GM23248 (cell line): ENCODE results near the gene GLOD4. TPM values are rescaled to one million over a fixed set of nuclear protein-coding genes. Genes with fewer than 3 reads are reported as not detected.
"Not testable (repeated sequence)": the region's sequence is repeated elsewhere in the genome, so short reads cannot be mapped to it uniquely, and the experiment has no call there.

Experiments
- DNase-seq: peaks from one replicate; pipeline ENCODE4 v3.0.0-alpha.2; 2015
- H2AFZ ChIP-seq: fragments of 200-600 bp; sonication (generic); 2 replicates; pipeline ENCODE4 v1.6.1; 2016; ENCODE audit warnings: antibody characterized with exemption
- H3F3A ChIP-seq: fragments of 200-600 bp; sonication (generic); 2 replicates; pipeline ENCODE4 v1.6.1; 2016; ENCODE audit warnings: mild to moderate bottlenecking, antibody characterized with exemption, mixed run types; ENCODE audit not compliant: insufficient read depth
- H3K27ac ChIP-seq: fragments of 200-600 bp; sonication (generic); 2 replicates; pipeline ENCODE4 v1.5.1; 2016; ENCODE audit warnings: mild to moderate bottlenecking
- H3K27me3 ChIP-seq: fragments of 200-600 bp; sonication (generic); replicated peaks from 2 replicates; pipeline ENCODE4 v1.6.1; 2016; ENCODE audit warnings: mild to moderate bottlenecking; ENCODE audit not compliant: insufficient read depth
- H3K36me3 ChIP-seq: fragments of 200-600 bp; sonication (generic); 2 replicates; pipeline ENCODE4 v1.6.1; 2016; ENCODE audit warnings: low read depth, mild to moderate bottlenecking
- H3K4me1 ChIP-seq: fragments of 200-600 bp; sonication (generic); 2 replicates; pipeline ENCODE4 v1.6.1; 2016; ENCODE audit warnings: mild to moderate bottlenecking; ENCODE audit not compliant: insufficient read depth
- H3K4me2 ChIP-seq: fragments of 200-600 bp; sonication (generic); one replicate; pipeline ENCODE4 v1.6.1; 2016; ENCODE audit warnings: mild to moderate bottlenecking; ENCODE audit not compliant: unreplicated experiment
- H3K4me3 ChIP-seq: fragments of 200-600 bp; sonication (generic); 2 replicates; pipeline ENCODE4 v1.5.1; 2016; ENCODE audit warnings: mild to moderate bottlenecking
- H3K79me2 ChIP-seq: fragments of 200-600 bp; sonication (generic); 2 replicates; pipeline ENCODE4 v1.6.1; 2016; ENCODE audit warnings: mild to moderate bottlenecking; ENCODE audit not compliant: insufficient read depth
- H3K9ac ChIP-seq: fragments of 200-600 bp; sonication (generic); 2 replicates; pipeline ENCODE4 v1.6.1; 2016; ENCODE audit warnings: mild to moderate bottlenecking
- H3K9me2 ChIP-seq: fragments of 200-600 bp; sonication (generic); 2 replicates; pipeline ENCODE4 v1.6.1; 2016; ENCODE audit warnings: mixed run types, mild to moderate bottlenecking, moderate library complexity; ENCODE audit not compliant: insufficient read depth
- H3K9me3 ChIP-seq: fragments of 200-600 bp; sonication (generic); one replicate; pipeline ENCODE4 v1.6.1; 2017; ENCODE audit warnings: low read depth
- H4K20me1 ChIP-seq: fragments of 200-600 bp; sonication (generic); 2 replicates; pipeline ENCODE4 v1.6.0; 2016; ENCODE audit not compliant: insufficient read depth
- EZH2 ChIP-seq: fragments of 200-600 bp; sonication (generic); IDR thresholded peaks from 2 replicates; pipeline ENCODE4 v1.6.1; 2018; ENCODE audit warnings: antibody characterized with exemption, mild to moderate bottlenecking; ENCODE audit not compliant: insufficient read depth, poor library complexity, severe bottlenecking
- EZH2phosphoT487 ChIP-seq: fragments of 200-600 bp; sonication (generic); IDR thresholded peaks from 2 replicates; pipeline ENCODE4 v1.6.1; 2018; ENCODE audit warnings: antibody characterized with exemption, moderate library complexity, mild to moderate bottlenecking, low read depth; ENCODE audit not compliant: insufficient read depth
- WGBS, 2 experiments: methylation state at CpG; one replicate each; pipeline ENCODE4 v1.1.6; 2015 to 2017; ENCODE audit warnings: low lambda C conversion rate in 2 of 2, low coverage in 1 of 2; ENCODE audit errors: missing lambda C conversion rate in 2 of 2; 5-methylcytosine and 5-hydroxymethylcytosine counted together
- in situ Hi-C: fragments of 300-500 bp; cut with MboI; formaldehyde crosslinking; loops from 2 replicates; pipeline ENCODE4 v1.15.0; 2020
- polyA plus RNA-seq: library from polyadenylated mRNA; unstranded; fragments of >200 nt; fragmentation: Nextera tagmentation; extraction: Ambion mirVana; gene quantifications from 2 replicates; pipeline ENCODE4 v1.2.1, GENCODE V29; 2016
- total RNA-seq: library from RNA; depleted of rRNA; stranded (reverse); fragments of >200 nt; shearing (Covaris generic); gene quantifications from 2 replicates; pipeline ENCODE4 v1.2.3, GENCODE V29; 2014; rRNA removed

The GLOD4 gene, protein sequence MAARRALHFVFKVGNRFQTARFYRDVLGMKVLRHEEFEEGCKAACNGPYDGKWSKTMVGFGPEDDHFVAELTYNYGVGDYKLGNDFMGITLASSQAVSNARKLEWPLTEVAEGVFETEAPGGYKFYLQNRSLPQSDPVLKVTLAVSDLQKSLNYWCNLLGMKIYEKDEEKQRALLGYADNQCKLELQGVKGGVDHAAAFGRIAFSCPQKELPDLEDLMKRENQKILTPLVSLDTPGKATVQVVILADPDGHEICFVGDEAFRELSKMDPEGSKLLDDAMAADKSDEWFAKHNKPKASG
- total RNA-seq (76.3 and 85.7 TPM in 2 replicates), polyA plus RNA-seq (63.5 and 67.7 TPM in 2 replicates)

- H3F3A ChIP-seq = no peaks in the 10 kb centered on the region
- H3K4me1 ChIP-seq = peaks cover 10% of the 10 kb centered on the region
- no peaks in the 10 kb centered on the region for H3K36me3 ChIP-seq
- in situ Hi-C loops = no loop called here
- H3K4me3 ChIP-seq = peak within 1 kb of the TSS; percentile 94
- peaks cover 94% of the 10 kb centered on the region for H3K79me2 ChIP-seq
- H4K20me1 ChIP-seq = no peaks in the 10 kb centered on the region
- H3K9me2 ChIP-seq = no peaks in the 10 kb centered on the region
- DNase-seq = peak; percentile 92
- H3K27ac ChIP-seq = peak within 1 kb of the TSS; percentile 78
- H2AFZ ChIP-seq = peak within 1 kb of the TSS; percentile 84
- H3K4me2 ChIP-seq = peak within 1 kb of the TSS; percentile 96
- WGBS, 2 experiments = 0 to 1% methylated on average over 83 to 86 of the region's 87 CpGs
- no peaks in the 10 kb centered on the region for H3K9me3 ChIP-seq
- H3K9ac ChIP-seq = peak within 1 kb of the TSS; percentile 91
- no peaks in the 10 kb centered on the region for H3K27me3 ChIP-seq
- no peak for TF ChIP-seq EZH2
- no peak for TF ChIP-seq EZH2phosphoT487
Measured at GRCh38 chr17:781805-782731, at the start of gene GLOD4, which contains the start of gene MRM3. Gene GLOD4 (minus strand): TSS chr17:782280. CDS start chr17:782255, 25 bp downstream. Gene MRM3 (plus strand): TSS chr17:782353. CDS start chr17:782379, 26 bp downstream.

DNA sequence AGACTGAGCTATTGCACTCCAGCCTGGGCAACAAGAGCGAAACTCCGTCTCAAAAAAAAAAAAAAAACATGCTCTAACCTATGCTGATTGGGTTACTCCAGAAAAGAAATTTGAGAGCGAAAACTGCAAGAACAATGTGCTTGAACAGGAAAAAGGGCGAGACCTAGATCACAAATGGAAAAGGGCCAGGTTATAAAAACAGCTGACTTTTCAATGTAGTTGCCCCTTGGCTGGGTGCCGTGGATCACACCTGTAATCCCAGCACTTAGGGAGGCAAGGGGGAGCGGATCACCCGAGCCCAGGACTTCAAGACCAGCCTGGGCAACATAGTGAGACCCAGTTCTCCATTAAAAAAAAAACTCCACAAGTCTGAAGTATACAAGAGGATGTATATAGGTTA lies 48.9 kb upstream of the GLOD4 start:
- peaks cover 9% of the 10 kb centered on the region for H3F3A ChIP-seq
- H3K9ac ChIP-seq = no peak overlapping the region
- H3K4me1 ChIP-seq = no peaks in the 10 kb centered on the region
- H3K9me2 ChIP-seq = no peaks in the 10 kb centered on the region
- H4K20me1 ChIP-seq = no peaks in the 10 kb centered on the region
- WGBS, 2 experiments = 94 to 98% methylated on average over 7 of the region's 7 CpGs
- no peak overlapping the region for H3K27ac ChIP-seq
- in situ Hi-C loops = no loop called here
- H3K4me3 ChIP-seq = no peak overlapping the region
- H2AFZ ChIP-seq = no peak overlapping the region
- no peak for TF ChIP-seq EZH2
- TF ChIP-seq EZH2phosphoT487 = no peak
- H3K36me3 ChIP-seq = no peaks in the 10 kb centered on the region
- no peak for DNase-seq
- H3K27me3 ChIP-seq = no peaks in the 10 kb centered on the region
- H3K4me2 ChIP-seq = no peak overlapping the region
- H3K79me2 ChIP-seq = peaks cover 48% of the 10 kb centered on the region; the same call in 1 of the 2 replicates
- H3K9me3 ChIP-seq = no peaks in the 10 kb centered on the region

GRCh38 chr17:830381-830780 lies 48.3 kb upstream of the GLOD4 start:
- Histone ChIP-seq H3F3A (peaks cover 9% of the 10 kb centered on the region), H4K20me1 (no peaks in the 10 kb centered on the region), H3K4me3 (no peak overlapping the region), H3K9ac (no peak overlapping the region), H3K36me3 (no peaks in the 10 kb centered on the region), H3K9me3 (no peaks in the 10 kb centered on the region), H3K27me3 (no peaks in the 10 kb centered on the region), H2AFZ (no peak overlapping the region), H3K27ac (no peak overlapping the region), H3K79me2 (peaks cover 50% of the 10 kb centered on the region; the same call in 1 of the 2 replicates), H3K9me2 (no peaks in the 10 kb centered on the region), H3K4me1 (no peaks in the 10 kb centered on the region), H3K4me2 (no peak overlapping the region)
- in situ Hi-C loops = no loop called here
- DNase-seq = no peak
- no peak for TF ChIP-seq EZH2phosphoT487
- no peak for TF ChIP-seq EZH2
- WGBS, 2 experiments = 90 to 93% methylated on average over 19 of the region's 19 CpGs

DNA sequence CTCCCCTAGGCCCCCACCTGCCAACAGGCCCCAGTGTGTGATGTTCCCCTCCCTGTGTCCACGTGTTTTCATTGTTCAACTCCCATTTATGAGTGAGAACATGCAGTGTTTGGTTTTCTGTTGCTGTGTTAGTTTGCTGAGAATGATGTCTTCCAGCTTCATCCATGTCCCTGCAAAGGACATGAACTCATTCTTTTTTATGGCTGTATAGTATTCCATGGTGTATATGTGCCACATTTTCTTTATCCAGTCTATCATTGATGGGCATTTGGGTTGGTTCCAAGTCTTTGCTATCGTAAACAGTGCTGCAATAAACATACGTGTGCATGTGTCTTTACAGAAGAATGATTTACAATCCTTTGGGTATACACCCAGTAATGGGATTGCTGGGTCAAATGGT lies 47.5 kb upstream of the GLOD4 start:
- H3K27ac ChIP-seq, H3K36me3 ChIP-seq, H3K9me3 ChIP-seq, H3K9me2 ChIP-seq, H4K20me1 ChIP-seq, H3K4me3 ChIP-seq, in situ Hi-C loops, H2AFZ ChIP-seq, H3K27me3 ChIP-seq, DNase-seq, H3K9ac ChIP-seq, H3K4me1 ChIP-seq, H3F3A ChIP-seq, H3K4me2 ChIP-seq: not testable (repeated sequence)
- 81% methylated on average over 3 of the region's 3 CpGs for WGBS, 2 experiments
- H3K79me2 ChIP-seq = peaks cover 50% of the 10 kb centered on the region; the same call in 1 of the 2 replicates
